Measurements from ENCODE around the gene NCAPG2. TPM values are rescaled to one million over a fixed set of nuclear protein-coding genes. Genes with fewer than 3 reads are reported as not detected.

The NCAPG2 gene
- total RNA-seq, 1 experiment from 2014 or later = 99.4 TPM

GRCh38 chr7:158645842-158646241, 58.8 kb downstream of the NCAPG2 start:
- H2BK20ac ChIP-seq (ENCODE audit: low read depth, low read length, poor library complexity, severe bottlenecking) = no peak overlapping the region
- no peaks in the 10 kb centered on the region for H3K23me2 ChIP-seq (ENCODE audit: insufficient read length, low read depth, low read length, poor library complexity, severe bottlenecking)
- H3T11ph ChIP-seq (ENCODE audit: low read length) = no peak overlapping the region
- no peak overlapping the region for H2BK15ac ChIP-seq (ENCODE audit: low read depth, low read length)
- no peak overlapping the region for H2BK120ac ChIP-seq (ENCODE audit: low read depth, low read length, poor library complexity, severe bottlenecking)
- no peak for DNase-seq
- no peak overlapping the region for H4K91ac ChIP-seq (ENCODE audit: insufficient read length, low read depth, low read length)
- H3K4ac ChIP-seq (ENCODE audit: low read depth, low read length) = no peak overlapping the region
- H3K9me3 ChIP-seq (ENCODE audit: control insufficient read depth, low read depth, low read length) = no peaks in the 10 kb centered on the region
- H2BK5ac ChIP-seq (ENCODE audit: insufficient read length, low read length) = no peak overlapping the region
- Mint-ChIP-seq H3K27me3 (ENCODE audit: low read depth) (no peaks in the 10 kb centered on the region), H3K27ac (no peak overlapping the region), H3K4me1 (no peaks in the 10 kb centered on the region), H3K36me3 (ENCODE audit: insufficient read depth in 1 of 3, low read depth in 3 of 3) (peaks cover 50 to 88% (median 87%) of the 10 kb centered on the region in 3 experiments; a peak in 6 of 7 replicates), H3K4me3 (no peak overlapping the region), H3K9me3 (no peaks in the 10 kb centered on the region)
- no peaks in the 10 kb centered on the region for H3K27me3 ChIP-seq (ENCODE audit: insufficient read depth, low read length)
- no peak overlapping the region for H3K23ac ChIP-seq (ENCODE audit: insufficient read length, low read depth, low read length)
- H2BK12ac ChIP-seq (ENCODE audit: insufficient read length, low read depth, low read length) = no peak overlapping the region
- no peak overlapping the region for H3K14ac ChIP-seq (ENCODE audit: insufficient read depth, low read length)
- H3K18ac ChIP-seq (ENCODE audit: insufficient read length, low read depth, low read length) = no peak overlapping the region
- whole genome bisulfite sequencing (ENCODE audit: extremely low coverage, insufficient read length, low lambda C conversion rate) = no CpG with 5 or more reads among the region's 4 CpGs
- TF ChIP-seq, protein P1, sequence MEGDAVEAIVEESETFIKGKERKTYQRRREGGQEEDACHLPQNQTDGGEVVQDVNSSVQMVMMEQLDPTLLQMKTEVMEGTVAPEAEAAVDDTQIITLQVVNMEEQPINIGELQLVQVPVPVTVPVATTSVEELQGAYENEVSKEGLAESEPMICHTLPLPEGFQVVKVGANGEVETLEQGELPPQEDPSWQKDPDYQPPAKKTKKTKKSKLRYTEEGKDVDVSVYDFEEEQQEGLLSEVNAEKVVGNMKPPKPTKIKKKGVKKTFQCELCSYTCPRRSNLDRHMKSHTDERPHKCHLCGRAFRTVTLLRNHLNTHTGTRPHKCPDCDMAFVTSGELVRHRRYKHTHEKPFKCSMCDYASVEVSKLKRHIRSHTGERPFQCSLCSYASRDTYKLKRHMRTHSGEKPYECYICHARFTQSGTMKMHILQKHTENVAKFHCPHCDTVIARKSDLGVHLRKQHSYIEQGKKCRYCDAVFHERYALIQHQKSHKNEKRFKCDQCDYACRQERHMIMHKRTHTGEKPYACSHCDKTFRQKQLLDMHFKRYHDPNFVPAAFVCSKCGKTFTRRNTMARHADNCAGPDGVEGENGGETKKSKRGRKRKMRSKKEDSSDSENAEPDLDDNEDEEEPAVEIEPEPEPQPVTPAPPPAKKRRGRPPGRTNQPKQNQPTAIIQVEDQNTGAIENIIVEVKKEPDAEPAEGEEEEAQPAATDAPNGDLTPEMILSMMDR (conservative IDR thresholded peaks at IDR 0.05) = no peak
- H3K4me2 ChIP-seq (ENCODE audit: insufficient read depth, insufficient read length, low read length) = no peak overlapping the region
- no peak overlapping the region for H3K27ac ChIP-seq (ENCODE audit: insufficient read length, low read depth, low read length)
- no peak overlapping the region for H3K9ac ChIP-seq (ENCODE audit: extremely low read depth, insufficient read length, low read length)
- H3K79me1 ChIP-seq (ENCODE audit: insufficient read depth, low read depth, low read length, poor library complexity, severe bottlenecking) = no peaks in the 10 kb centered on the region
- no peaks in the 10 kb centered on the region for H4K20me1 ChIP-seq (ENCODE audit: control insufficient read depth, insufficient read depth, insufficient read length)
- no peak overlapping the region for H4K8ac ChIP-seq (replicated peaks; ENCODE audit: insufficient read length, low read depth, low read length)
- H2AFZ ChIP-seq (ENCODE audit: low read length) = no peak overlapping the region
- H3K56ac ChIP-seq (ENCODE audit: insufficient read length, low read depth, low read length) = no peak overlapping the region
- H3K4me1 ChIP-seq (ENCODE audit: insufficient read depth, low read length) = no peaks in the 10 kb centered on the region; the same call in 1 of the 2 replicates
- H3K79me2 ChIP-seq (ENCODE audit: insufficient read depth, low read length) = no peaks in the 10 kb centered on the region
- H2AK5ac ChIP-seq (ENCODE audit: insufficient read length, low read length) = no peak overlapping the region
- no peak overlapping the region for H4K5ac ChIP-seq (ENCODE audit: insufficient read length, low read depth, low read length)
